MM.1S (cell line): ENCODE data around the gene MRPL45.

Experiments used
- DNase-seq: peaks from one replicate; pipeline ENCODE4 v3.0.0-alpha.2; 2015
- H2AFZ ChIP-seq: fragments of 300-600 bp; sonication (generic); 2 replicates; pipeline ENCODE4 v1.6.0; 2016; ENCODE audit warnings: antibody characterized with exemption, low read length
- H3F3A ChIP-seq: fragments of 300-600 bp; sonication (generic); 2 replicates; pipeline ENCODE4 v1.6.1; 2016; ENCODE audit warnings: mild to moderate bottlenecking, antibody characterized with exemption, low read length, moderate library complexity, mixed read lengths; ENCODE audit not compliant: insufficient read depth
- H3K27ac ChIP-seq: fragments of 300-600 bp; sonication (generic); 2 replicates; pipeline ENCODE4 v1.5.1; 2016; ENCODE audit warnings: mild to moderate bottlenecking, low read length
- H3K27me3 ChIP-seq: fragments of 300-600 bp; sonication (generic); replicated peaks from 2 replicates; pipeline ENCODE4 v1.6.0; 2016; ENCODE audit warnings: low read length; ENCODE audit not compliant: insufficient read depth
- H3K36me3 ChIP-seq: fragments of 300-600 bp; sonication (generic); replicated peaks from 2 replicates; pipeline ENCODE4 v1.6.1; 2016; ENCODE audit warnings: mild to moderate bottlenecking, low read length, mixed read lengths; ENCODE audit not compliant: insufficient read depth
- H3K4me1 ChIP-seq: fragments of 300-600 bp; sonication (generic); 2 replicates; pipeline ENCODE4 v1.6.1; 2016; ENCODE audit warnings: low read length, mixed read lengths
- H3K4me2 ChIP-seq: fragments of 300-600 bp; sonication (generic); 2 replicates; pipeline ENCODE4 v1.6.0; 2016; ENCODE audit warnings: low read depth, low read length
- H3K4me3 ChIP-seq: fragments of 300-600 bp; sonication (generic); 2 replicates; pipeline ENCODE4 v1.5.1; 2016; ENCODE audit warnings: low read length, mixed read lengths
- H3K79me2 ChIP-seq: fragments of 300-600 bp; sonication (generic); 2 replicates; pipeline ENCODE4 v1.6.1; 2016; ENCODE audit warnings: mixed run types, low read length, mixed read lengths
- H3K9ac ChIP-seq: fragments of 300-600 bp; sonication (generic); 2 replicates; pipeline ENCODE4 v1.6.1; 2016; ENCODE audit warnings: low read length, mixed read lengths
- H3K9me2 ChIP-seq: fragments of 300-600 bp; sonication (generic); replicated peaks from 2 replicates; pipeline ENCODE4 v1.6.1; 2016; ENCODE audit warnings: mild to moderate bottlenecking, low read length, mixed read lengths; ENCODE audit not compliant: insufficient read depth
- H3K9me3 ChIP-seq: fragments of 300-600 bp; sonication (generic); replicated peaks from 2 replicates; pipeline ENCODE4 v1.6.1; 2016; ENCODE audit warnings: mild to moderate bottlenecking, low read length, mixed read lengths; ENCODE audit not compliant: insufficient read depth
- H4K20me1 ChIP-seq: fragments of 300-600 bp; sonication (generic); 2 replicates; pipeline ENCODE4 v1.6.1; 2016; ENCODE audit warnings: mild to moderate bottlenecking, low read length, moderate library complexity, mixed read lengths; ENCODE audit not compliant: insufficient read depth
- EZH2 ChIP-seq: fragments of 300-600 bp; sonication (generic); optimal IDR thresholded peaks from 2 replicates; pipeline ENCODE3; 2017; ENCODE audit warnings: low read depth, mild to moderate bottlenecking, antibody characterized with exemption, low read length, mixed read lengths
- EZH2phosphoT487 ChIP-seq: fragments of 300-600 bp; sonication (generic); IDR thresholded peaks from 2 replicates; pipeline ENCODE4 v1.6.1; 2018; ENCODE audit warnings: antibody characterized with exemption, low read length
- TF ChIP-seq, protein P1 (sequence below): fragments of 300-600 bp; sonication (generic); IDR thresholded peaks from 2 replicates; pipeline ENCODE4 v1.5.1; 2016; ENCODE audit warnings: antibody characterized with exemption, low read length, mixed read lengths

The MRPL45 gene

DNA sequence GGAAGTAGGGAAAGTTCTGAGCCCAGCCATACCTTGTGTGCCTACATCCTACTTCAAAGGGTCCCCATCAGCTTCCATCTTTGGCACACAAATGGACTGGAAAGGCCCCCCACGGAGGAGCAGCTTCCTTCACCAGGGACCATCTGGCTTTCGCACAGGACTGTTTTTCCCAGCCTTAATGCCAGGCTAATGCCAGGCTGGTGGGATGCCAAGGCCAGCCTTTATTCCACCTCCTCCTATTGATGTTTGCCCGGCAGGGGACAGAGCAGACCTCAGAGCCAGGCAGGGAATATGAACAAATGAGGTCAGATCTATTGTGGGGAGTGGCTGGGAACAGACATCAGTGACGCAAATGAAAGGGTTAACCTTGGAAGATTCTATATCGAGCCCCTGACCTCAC, 41.1 kb downstream of the MRPL45 start:
- TF ChIP-seq, protein P1, sequence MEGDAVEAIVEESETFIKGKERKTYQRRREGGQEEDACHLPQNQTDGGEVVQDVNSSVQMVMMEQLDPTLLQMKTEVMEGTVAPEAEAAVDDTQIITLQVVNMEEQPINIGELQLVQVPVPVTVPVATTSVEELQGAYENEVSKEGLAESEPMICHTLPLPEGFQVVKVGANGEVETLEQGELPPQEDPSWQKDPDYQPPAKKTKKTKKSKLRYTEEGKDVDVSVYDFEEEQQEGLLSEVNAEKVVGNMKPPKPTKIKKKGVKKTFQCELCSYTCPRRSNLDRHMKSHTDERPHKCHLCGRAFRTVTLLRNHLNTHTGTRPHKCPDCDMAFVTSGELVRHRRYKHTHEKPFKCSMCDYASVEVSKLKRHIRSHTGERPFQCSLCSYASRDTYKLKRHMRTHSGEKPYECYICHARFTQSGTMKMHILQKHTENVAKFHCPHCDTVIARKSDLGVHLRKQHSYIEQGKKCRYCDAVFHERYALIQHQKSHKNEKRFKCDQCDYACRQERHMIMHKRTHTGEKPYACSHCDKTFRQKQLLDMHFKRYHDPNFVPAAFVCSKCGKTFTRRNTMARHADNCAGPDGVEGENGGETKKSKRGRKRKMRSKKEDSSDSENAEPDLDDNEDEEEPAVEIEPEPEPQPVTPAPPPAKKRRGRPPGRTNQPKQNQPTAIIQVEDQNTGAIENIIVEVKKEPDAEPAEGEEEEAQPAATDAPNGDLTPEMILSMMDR, result no peak
- TF ChIP-seq EZH2 (no peak), EZH2phosphoT487 (no peak)
- no peaks in the 10 kb centered on the region for H3K27me3 ChIP-seq
- H3K4me3 ChIP-seq, result no peak overlapping the region
- H3K9ac ChIP-seq, result no peak overlapping the region
- no peaks in the 10 kb centered on the region for H3K36me3 ChIP-seq
- H3K79me2 ChIP-seq, result no peaks in the 10 kb centered on the region
- no peak for DNase-seq
- no peaks in the 10 kb centered on the region for H3K9me3 ChIP-seq
- H3K27ac ChIP-seq, result no peak overlapping the region
- H3K4me2 ChIP-seq, result no peak overlapping the region
- H2AFZ ChIP-seq, result no peak overlapping the region
- no peaks in the 10 kb centered on the region for H4K20me1 ChIP-seq
- H3K4me1 ChIP-seq, result no peaks in the 10 kb centered on the region
- H3F3A ChIP-seq, result no peaks in the 10 kb centered on the region
- H3K9me2 ChIP-seq, result no peaks in the 10 kb centered on the region

DNA sequence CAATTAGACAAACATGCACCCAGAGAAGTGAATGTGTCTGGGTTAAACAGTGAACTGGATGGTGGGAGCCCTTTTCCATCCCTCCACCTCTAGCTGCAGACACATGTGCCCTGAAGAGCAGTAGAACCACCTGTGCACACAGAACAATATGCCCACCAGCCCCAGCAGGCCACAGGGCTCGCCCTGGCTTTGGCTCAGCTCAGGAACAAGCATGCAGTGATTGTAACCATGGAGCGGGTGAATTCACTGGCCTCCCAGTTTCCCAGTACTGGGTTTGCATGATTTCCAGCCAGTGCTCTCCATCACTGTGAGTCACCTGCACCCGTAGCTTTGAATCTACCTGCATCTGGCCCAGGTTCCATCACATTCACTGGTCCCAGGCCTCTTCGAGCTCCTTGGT, 41.6 kb downstream of the MRPL45 start:
- no peaks in the 10 kb centered on the region for H4K20me1 ChIP-seq
- no peak overlapping the region for H2AFZ ChIP-seq
- no peak overlapping the region for H3K9ac ChIP-seq
- H3K36me3 ChIP-seq, result no peaks in the 10 kb centered on the region
- H3F3A ChIP-seq, result no peaks in the 10 kb centered on the region
- H3K27me3 ChIP-seq, result no peaks in the 10 kb centered on the region
- no peaks in the 10 kb centered on the region for H3K9me3 ChIP-seq
- H3K79me2 ChIP-seq, result no peaks in the 10 kb centered on the region
- H3K4me1 ChIP-seq, result no peaks in the 10 kb centered on the region
- no peaks in the 10 kb centered on the region for H3K9me2 ChIP-seq
- no peak for DNase-seq
- TF ChIP-seq, protein P1, result no peak
- H3K27ac ChIP-seq, result no peak overlapping the region
- H3K4me2 ChIP-seq, result no peak overlapping the region
- no peak overlapping the region for H3K4me3 ChIP-seq

DNA sequence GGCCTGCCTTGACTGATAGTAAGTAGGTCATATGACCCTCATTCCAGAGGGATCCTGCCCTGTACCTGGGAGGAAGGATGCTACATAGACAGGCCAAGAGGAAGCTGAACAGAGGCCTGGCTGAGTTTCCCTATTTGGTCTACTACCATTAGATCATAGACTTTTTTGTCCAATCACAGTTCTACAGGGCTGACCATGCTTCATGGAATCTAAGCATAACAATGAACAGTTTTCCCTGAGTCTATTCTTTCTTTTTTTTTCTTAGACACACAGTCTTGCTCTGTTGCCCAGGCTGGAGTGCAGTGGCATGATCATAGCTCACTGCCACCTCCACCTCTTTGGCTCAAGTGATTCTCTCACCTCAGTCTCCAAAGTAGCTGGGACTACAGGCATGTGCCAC, 42.9 kb downstream of the MRPL45 start:
- Histone ChIP-seq H3K27ac (no peak overlapping the region), H3K27me3 (no peaks in the 10 kb centered on the region), H3K4me3 (no peak overlapping the region)

More for the DNA sequence above, 42.9 kb downstream of the MRPL45 start:
- no peak overlapping the region for H3K9ac ChIP-seq
- H4K20me1 ChIP-seq, result no peaks in the 10 kb centered on the region
- H3F3A ChIP-seq, result no peaks in the 10 kb centered on the region
- H2AFZ ChIP-seq, result no peak overlapping the region
- no peaks in the 10 kb centered on the region for H3K9me2 ChIP-seq
- no peaks in the 10 kb centered on the region for H3K79me2 ChIP-seq
- no peaks in the 10 kb centered on the region for H3K9me3 ChIP-seq
- DNase-seq, result no peak
- no peaks in the 10 kb centered on the region for H3K36me3 ChIP-seq
- TF ChIP-seq, protein P1, result no peak
- TF ChIP-seq EZH2phosphoT487 (no peak), EZH2 (no peak)
- no peaks in the 10 kb centered on the region for H3K4me1 ChIP-seq
- H3K4me2 ChIP-seq, result no peak overlapping the region
